Measurements from ENCODE around the gene FSTL3.
"Not testable (repeated sequence)": the region's sequence is repeated elsewhere in the genome, so short reads cannot be mapped to it uniquely, and the experiment has no call there.

Gene FSTL3

DNA sequence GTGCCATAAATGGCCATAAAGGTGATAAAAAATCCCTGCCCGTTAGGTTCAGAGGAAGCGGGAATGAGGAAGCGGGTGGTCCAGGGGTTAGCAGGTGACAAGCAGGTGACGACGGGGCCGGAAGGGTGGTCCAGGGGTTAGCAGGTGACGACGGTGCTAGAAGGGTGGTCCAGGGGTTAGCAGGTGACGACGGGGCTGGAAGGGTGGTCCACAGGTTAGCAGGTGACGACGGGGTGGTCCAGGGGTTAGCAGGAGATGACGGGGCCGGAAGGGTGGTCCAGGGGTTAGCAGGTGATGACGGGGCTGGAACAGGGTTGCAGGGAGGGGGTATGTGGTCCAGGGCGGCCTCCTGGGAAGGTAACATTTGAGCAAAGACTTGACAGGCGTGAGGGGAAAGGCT lies 12.8 kb downstream of the FSTL3 start:
- TF ChIP-seq, protein P1, sequence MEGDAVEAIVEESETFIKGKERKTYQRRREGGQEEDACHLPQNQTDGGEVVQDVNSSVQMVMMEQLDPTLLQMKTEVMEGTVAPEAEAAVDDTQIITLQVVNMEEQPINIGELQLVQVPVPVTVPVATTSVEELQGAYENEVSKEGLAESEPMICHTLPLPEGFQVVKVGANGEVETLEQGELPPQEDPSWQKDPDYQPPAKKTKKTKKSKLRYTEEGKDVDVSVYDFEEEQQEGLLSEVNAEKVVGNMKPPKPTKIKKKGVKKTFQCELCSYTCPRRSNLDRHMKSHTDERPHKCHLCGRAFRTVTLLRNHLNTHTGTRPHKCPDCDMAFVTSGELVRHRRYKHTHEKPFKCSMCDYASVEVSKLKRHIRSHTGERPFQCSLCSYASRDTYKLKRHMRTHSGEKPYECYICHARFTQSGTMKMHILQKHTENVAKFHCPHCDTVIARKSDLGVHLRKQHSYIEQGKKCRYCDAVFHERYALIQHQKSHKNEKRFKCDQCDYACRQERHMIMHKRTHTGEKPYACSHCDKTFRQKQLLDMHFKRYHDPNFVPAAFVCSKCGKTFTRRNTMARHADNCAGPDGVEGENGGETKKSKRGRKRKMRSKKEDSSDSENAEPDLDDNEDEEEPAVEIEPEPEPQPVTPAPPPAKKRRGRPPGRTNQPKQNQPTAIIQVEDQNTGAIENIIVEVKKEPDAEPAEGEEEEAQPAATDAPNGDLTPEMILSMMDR (IDR thresholded peaks at IDR 0.05; ENCODE audit: extremely low read depth, missing control alignments), result no peak
- no peak for DNase-seq (ENCODE audit: low spot score)

DNA sequence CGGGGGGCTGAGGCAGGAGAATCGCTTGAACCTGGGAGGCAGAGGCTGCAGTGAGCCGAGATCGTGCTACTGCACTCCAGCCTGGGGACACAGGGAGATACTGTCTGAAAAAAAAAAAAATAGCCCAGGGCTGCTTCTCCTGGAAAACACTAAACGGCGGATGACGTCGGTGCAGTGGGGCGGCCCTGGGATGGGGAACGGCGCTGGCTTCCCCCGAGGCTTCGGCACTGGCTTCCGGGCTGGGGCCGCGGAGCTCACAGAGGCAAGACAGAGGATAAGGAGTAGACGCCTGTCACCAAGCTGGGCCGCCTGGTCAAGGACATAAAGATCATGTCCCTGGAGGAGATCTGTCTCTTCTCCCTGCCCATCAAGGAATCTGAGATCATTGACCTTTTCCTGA lies 14.0 kb downstream of the FSTL3 start:
- TF ChIP-seq, protein P1 (IDR thresholded peaks at IDR 0.05; ENCODE audit: extremely low read depth, missing control alignments), result no peak

DNA sequence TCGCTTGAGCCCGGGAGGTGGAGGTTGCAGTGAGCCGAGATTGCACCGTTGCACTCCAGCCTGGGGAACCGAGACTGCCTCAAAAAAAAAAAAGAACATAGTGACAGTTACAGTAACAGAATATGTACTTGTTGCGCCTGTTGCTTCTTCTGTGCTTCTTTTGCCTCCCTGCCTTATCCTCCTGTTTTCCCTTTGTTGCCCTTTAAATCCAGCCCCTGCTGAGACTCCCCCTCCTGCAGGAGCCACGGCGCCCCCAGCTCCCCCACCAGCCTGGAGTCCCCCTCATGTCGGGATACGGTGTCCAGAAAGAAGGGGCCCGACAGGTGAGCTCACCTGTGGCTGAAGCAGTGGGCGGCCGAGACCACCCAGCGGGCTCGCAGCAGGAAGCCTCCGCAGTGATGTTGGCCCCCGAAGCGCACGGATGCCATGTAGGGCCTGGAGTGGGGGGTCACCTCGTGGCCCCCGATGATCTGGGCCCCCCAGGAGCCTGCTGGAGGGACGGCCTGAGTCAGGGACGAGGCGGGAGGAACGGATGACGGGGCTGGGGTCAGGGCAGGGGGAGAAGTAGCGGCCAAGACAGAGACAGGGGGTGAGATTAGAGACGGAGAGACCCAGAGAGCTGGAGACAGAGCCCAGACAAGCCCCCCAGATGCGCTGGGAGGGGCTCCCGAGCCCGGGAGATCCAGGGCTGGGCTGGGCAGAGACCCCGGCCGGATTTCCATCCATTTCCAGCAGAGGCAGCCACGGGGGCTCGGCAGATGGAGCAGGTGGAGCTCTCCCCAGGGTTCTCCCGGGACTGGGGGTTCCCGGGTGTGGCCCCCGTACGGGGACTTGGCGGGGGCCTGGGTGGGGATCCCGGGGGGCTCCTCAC lies 18.5 kb downstream of the FSTL3 start:
- no peak for DNase-seq (ENCODE audit: low spot score)
- TF ChIP-seq, protein P1 (IDR thresholded peaks at IDR 0.05; ENCODE audit: extremely low read depth, missing control alignments), result no peak

More for the DNA sequence above, 14.0 kb downstream of the FSTL3 start:
- no peak for DNase-seq (ENCODE audit: low spot score)

DNA sequence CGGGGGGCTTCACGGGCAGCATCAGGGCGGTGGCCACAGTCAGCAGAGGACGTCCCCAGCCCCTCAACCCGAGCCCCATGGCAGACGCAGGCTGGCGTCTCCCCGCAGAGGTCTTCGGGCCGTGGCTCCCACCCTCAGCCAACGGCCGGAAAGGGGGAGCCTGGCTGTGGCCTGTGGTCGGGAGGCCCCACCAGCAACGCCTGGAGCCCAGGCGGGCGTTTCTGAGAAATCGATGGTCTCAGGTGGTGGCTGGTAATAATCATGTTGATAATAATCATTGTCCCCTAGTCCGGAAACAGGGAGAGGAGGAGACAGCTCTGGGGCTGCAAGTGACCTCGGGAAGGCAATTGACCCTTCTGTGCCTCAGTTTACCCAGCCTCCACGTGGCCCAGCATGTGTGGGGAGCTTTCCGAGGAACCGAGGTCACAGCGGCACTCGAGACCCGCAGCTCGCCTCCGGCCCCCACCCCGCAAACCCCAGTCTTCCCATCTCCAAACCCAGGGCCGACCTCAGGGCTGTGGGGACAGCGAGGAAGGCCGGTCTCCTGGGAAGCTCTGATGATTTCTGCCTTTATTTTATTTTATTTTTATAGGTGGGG lies 19.3 kb downstream of the FSTL3 start, which contains the start of gene PRSS57:
PRSS57 (minus strand) TSS at position 101 of the 598 bp plus-strand sequence; CDS start at position 79, 22 bp downstream.
- TF ChIP-seq, protein P1 (IDR thresholded peaks at IDR 0.05; ENCODE audit: extremely low read depth, missing control alignments), result no peak
- no peak for DNase-seq (ENCODE audit: low spot score)

DNA sequence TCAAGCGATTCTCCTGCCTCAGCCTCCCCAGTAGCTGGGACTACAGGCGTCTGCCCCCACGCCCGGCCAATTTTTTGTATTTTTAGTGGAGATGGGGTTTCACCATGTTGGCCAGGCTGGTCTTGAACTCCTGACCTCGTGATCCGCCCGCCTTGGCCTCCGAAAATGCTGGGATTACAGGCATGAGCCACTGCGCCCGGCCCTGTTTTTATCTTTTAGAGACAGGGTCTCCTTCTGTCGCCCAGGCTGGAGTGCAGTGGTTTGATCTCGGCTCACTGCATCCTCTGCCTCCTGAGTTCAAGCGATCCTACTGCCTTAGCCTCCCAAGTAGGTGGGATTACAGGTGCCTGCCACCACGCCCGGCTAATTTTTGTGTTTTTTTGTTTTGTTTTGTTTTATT lies 22.3 kb downstream of the FSTL3 start:
- DNase-seq (ENCODE audit: low spot score), result not testable (repeated sequence)

DNA sequence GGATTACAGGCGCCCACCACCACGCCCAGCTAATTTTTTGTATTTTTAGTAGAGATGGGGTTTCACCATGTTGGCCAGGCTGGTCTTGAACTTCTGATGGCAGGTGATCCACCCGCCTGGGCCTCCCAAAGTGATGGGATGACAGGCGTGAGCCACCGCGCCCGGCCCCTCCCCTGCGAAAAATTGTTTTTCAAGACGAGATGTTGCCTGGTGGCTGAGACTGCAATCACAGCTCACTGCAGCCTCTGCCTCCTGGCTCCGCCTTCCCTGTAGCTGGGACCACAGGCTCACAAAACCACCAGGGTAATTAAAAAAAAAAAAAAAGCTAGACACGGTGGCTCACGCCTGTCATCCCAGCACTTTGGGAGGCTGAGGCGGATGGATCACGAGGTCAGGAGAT lies 23.7 kb downstream of the FSTL3 start:
- not testable (repeated sequence) for DNase-seq (ENCODE audit: low spot score)

DNA sequence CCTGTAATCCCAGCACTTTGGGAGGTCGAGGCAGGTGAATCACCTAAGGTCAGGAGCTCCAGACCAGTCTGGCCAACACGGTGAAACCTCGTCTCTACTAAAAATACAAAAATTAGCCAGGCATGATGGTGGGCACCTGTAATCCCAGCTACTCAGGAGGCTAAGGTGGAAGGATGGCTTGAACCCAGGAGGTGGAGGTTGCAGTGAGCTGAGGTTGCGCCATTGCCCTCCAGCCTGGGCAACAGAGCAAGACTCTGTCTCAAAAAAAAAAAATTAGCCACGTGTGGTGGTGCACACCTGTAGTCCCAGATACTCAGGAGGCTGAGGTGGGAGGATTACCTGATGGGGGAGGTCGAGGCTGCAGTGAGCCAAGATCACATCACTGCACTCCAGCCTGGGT lies 26.7 kb downstream of the FSTL3 start:
- DNase-seq (ENCODE audit: low spot score), result not testable (repeated sequence)

DNA sequence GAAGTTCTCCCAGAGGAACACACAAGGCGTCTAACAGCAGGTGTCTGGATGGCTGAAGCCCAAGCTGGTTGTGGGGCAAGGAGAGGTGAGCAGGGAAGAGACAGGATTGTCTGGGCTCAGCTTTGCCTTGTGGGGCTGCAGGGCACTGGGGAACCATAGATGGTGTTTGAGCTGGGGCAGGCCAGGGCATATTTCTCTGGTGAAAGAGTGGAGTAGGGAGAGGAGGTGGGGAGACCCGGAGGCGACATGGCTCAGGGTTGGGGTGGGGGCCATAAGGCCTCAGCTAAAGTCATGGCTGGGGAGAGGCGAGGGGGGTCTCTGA lies 27.1 kb downstream of the FSTL3 start:
- TF ChIP-seq, protein P1 (IDR thresholded peaks at IDR 0.05; ENCODE audit: extremely low read depth, missing control alignments), result no peak
- DNase-seq (ENCODE audit: low spot score), result no peak

All from GM20000 (cell line).